Lung (tissue), 12 donors: ENCODE data around the gene LBHD2. TPM values are rescaled to one million over a fixed set of nuclear protein-coding genes. Genes with fewer than 3 reads are reported as not detected.
"Not testable (repeated sequence)": the region's sequence is repeated elsewhere in the genome, so short reads cannot be mapped to it uniquely, and the experiment has no call there.

ENCODE experiments used
- ATAC-seq: fragments of 200-7000 bp; cut with Tn5 transposase; one replicate; pipeline ENCODE4 v1.9.1; 2020; ENCODE audit warnings: moderate number of reproducible peaks; ENCODE audit not compliant: insufficient read depth, low FRiP score
- DNase-seq, 3 donors: peaks; one replicate each; pipeline ENCODE4 v3.0.0-alpha.2; 2013 to 2017
- H3K27ac ChIP-seq, 2 donors: one replicate each; pipeline ENCODE4 v1.5.1; 2013; ENCODE audit warnings: mild to moderate bottlenecking in 2 of 2, moderate library complexity in 2 of 2, control low read depth in 1 of 2, inconsistent platforms in 1 of 2, low read depth in 1 of 2, low read length in 1 of 2
- H3K27me3 ChIP-seq, 3 donors: one replicate each; pipeline ENCODE4 v1.5.1; 2013; ENCODE audit warnings: low read length in 2 of 3; ENCODE audit not compliant: control insufficient read depth in 3 of 3, insufficient read depth in 3 of 3
- H3K36me3 ChIP-seq, 4 donors: one replicate each; pipeline ENCODE4 v1.5.1; 2013; ENCODE audit warnings: low read length in 4 of 4, mild to moderate bottlenecking in 1 of 4, moderate library complexity in 1 of 4; ENCODE audit not compliant: control insufficient read depth in 4 of 4, insufficient read depth in 4 of 4
- H3K4me1 ChIP-seq, 5 donors: one replicate each; pipeline ENCODE4 v1.5.1; 2013; ENCODE audit warnings: low read length in 5 of 5, mild to moderate bottlenecking in 2 of 5, moderate library complexity in 1 of 5; ENCODE audit not compliant: control insufficient read depth in 5 of 5, insufficient read depth in 5 of 5
- H3K4me3 ChIP-seq: one replicate; pipeline ENCODE4 v1.5.1; 2013; ENCODE audit warnings: mild to moderate bottlenecking, control low read depth, moderate library complexity
- H3K9ac ChIP-seq, 2 donors: one replicate each; pipeline ENCODE4 v1.5.1; 2013; ENCODE audit warnings: low read length in 2 of 2, control low read depth in 1 of 2; ENCODE audit not compliant: insufficient read depth in 1 of 2
- H3K9me3 ChIP-seq, 4 donors: one replicate each; pipeline ENCODE4 v1.5.1; 2013; ENCODE audit warnings: low read length in 3 of 4, mild to moderate bottlenecking in 1 of 4, moderate library complexity in 1 of 4; ENCODE audit not compliant: control insufficient read depth in 4 of 4, insufficient read depth in 3 of 4
- CTCF ChIP-seq: IDR thresholded peaks from 2 replicates; pipeline ENCODE4 v1.5.1; 2012; ENCODE audit warnings: mild to moderate bottlenecking; ENCODE audit errors: control extremely low read depth, extremely low read depth
- WGBS, 2 donors: extraction: QIAGEN DNeasy Blood & Tissue Kit; methylation state at CpG; one replicate each; pipeline ENCODE4 v1.1.7; 2013; 5-methylcytosine and 5-hydroxymethylcytosine counted together
- polyA plus RNA-seq, 2 donors: library from polyadenylated mRNA; stranded (reverse); fragments of 200-250 nt; gene quantifications; one replicate each; pipeline ENCODE4 v1.2.1, GENCODE V29; 2013
- total RNA-seq, 2 donors: library from RNA; depleted of rRNA in 1 of 2; stranded (reverse); fragments of >200 nt in 1 of 2; gene quantifications; one replicate each; pipeline ENCODE4 v1.2.1, GENCODE V29; 2014 to 2021
- donor health status: control.
- donor health status: control.
- donor health status: Bipolar disorder and iron deficiency.
- donor health status: healthy.
- donor health status: DM: yes; HTN: yes; CAD: no.

The LBHD2 gene
- total and polyA plus RNA-seq, 4 donors = 0.08 TPM; not detected in 3

- no peak overlapping the region for H3K9ac ChIP-seq
- no peak overlapping the region for H3K4me3 ChIP-seq
- no peaks in the 10 kb centered on the region for H3K9me3 ChIP-seq
- no peaks in the 10 kb centered on the region for H3K27me3 ChIP-seq
- DNase-seq (peak; percentile 80 to 91 (median 81)), ATAC-seq (peak; percentile 37)
- H3K36me3 ChIP-seq = no peaks in the 10 kb centered on the region
- peak overlapping the region; percentile 22 to 75 for H3K27ac ChIP-seq
- WGBS, 2 donors = 19 to 29% methylated on average over 9 to 10 of the region's 10 CpGs
- no peak for TF ChIP-seq CTCF
- H3K4me1 ChIP-seq = peaks cover 4 to 29% (median 10%) of the 10 kb centered on the region in 5 donors
Observed at GRCh38 chr14:103118018-103118662, 34.1 kb downstream of the LBHD2 start.

- H3K27ac ChIP-seq = peak overlapping the region; percentile 22 to 75
- no peak overlapping the region for H3K9ac ChIP-seq
- H3K36me3 ChIP-seq = no peaks in the 10 kb centered on the region
- H3K9me3 ChIP-seq = no peaks in the 10 kb centered on the region
- H3K4me1 ChIP-seq = peaks cover 4 to 33% (median 10%) of the 10 kb centered on the region in 5 donors
- DNase-seq = no peak
- H3K27me3 ChIP-seq = peaks cover 0 to under 1% (median 0%) of the 10 kb centered on the region in 3 donors
- ATAC-seq = no peak
- no peak for TF ChIP-seq CTCF
- H3K4me3 ChIP-seq = no peak overlapping the region
- 55 to 74% methylated on average over 9 of the region's 9 CpGs for WGBS, 2 donors
Observed at GRCh38 chr14:103118663-103119404, 34.8 kb downstream of the LBHD2 start.

- not testable (repeated sequence) for H3K27ac ChIP-seq, H3K36me3 ChIP-seq, H3K27me3 ChIP-seq, DNase-seq, H3K4me3 ChIP-seq, H3K9me3 ChIP-seq, ATAC-seq, H3K9ac ChIP-seq
- peaks cover 4 to 40% (median 10%) of the 10 kb centered on the region in 5 donors for H3K4me1 ChIP-seq
- WGBS, 2 donors = 89 to 90% methylated on average over 8 of the region's 8 CpGs
Observed at GRCh38 chr14:103119527-103119926, 35.5 kb downstream of the LBHD2 start.

GRCh38 chr14:103121121-103121845 lies 37.3 kb downstream of the LBHD2 start:
- no peak for DNase-seq
- WGBS, 2 donors = 16 to 25% methylated on average over 18 of the region's 18 CpGs
- TF ChIP-seq CTCF = no peak
- peaks cover 0 to 8% (median 0%) of the 10 kb centered on the region in 3 donors for H3K27me3 ChIP-seq
- H3K4me1 ChIP-seq = peaks cover 4 to 44% (median 10%) of the 10 kb centered on the region in 5 donors
- H3K27ac ChIP-seq = peak overlapping the region; percentile 43 to 96
- no peak overlapping the region for H3K4me3 ChIP-seq
- H3K9ac ChIP-seq = no peak overlapping the region
- ATAC-seq = peak; percentile 10
- H3K9me3 ChIP-seq = no peaks in the 10 kb centered on the region
- peaks cover 0 to 2% (median 0%) of the 10 kb centered on the region in 4 donors for H3K36me3 ChIP-seq
